MCF 10A (cell line): ENCODE data around the gene KIF6. TPM values are rescaled to one million over a fixed set of nuclear protein-coding genes. Genes with fewer than 3 reads are reported as not detected.

Experiments used
- BruUV-seq: library from RNA; stranded (reverse); fragments of 400-500 nt; replicated peaks from 2 replicates; lab custom pipeline; 2021; lab: Mats Ljungman, UMichigan
- CTCF ChIA-PET: fragments of 300-600 bp; sonication (Branson Sonifier 250); formaldehyde crosslinking; extraction: SDS; loops from one replicate; lab custom pipeline; 2021; ENCODE audit warnings: antibody characterized with exemption, inconsistent platforms; lab: Yijun Ruan, JAX
- POLR2A ChIA-PET: fragments of 300-600, 350-650 bp; sonication (Branson Sonifier 250); formaldehyde crosslinking; extraction: SDS; loops from one replicate; lab custom pipeline; 2020; ENCODE audit warnings: antibody characterized with exemption, inconsistent platforms; lab: Yijun Ruan, JAX
- DNase-seq: peaks from one replicate; pipeline ENCODE4 v3.0.0-alpha.2; 2018; ENCODE audit not compliant: unreplicated experiment
- H3K27ac Mint-ChIP-seq: one replicate; pipeline ENCODE4 v1.8.0; 2022; ENCODE audit warnings: mild to moderate bottlenecking, low read depth, mixed read lengths; ENCODE audit not compliant: unreplicated experiment
- H3K27me3 Mint-ChIP-seq: one replicate; pipeline ENCODE4 v1.8.0; 2022; ENCODE audit warnings: mixed read lengths; ENCODE audit not compliant: insufficient read depth, unreplicated experiment
- H3K36me3 Mint-ChIP-seq: one replicate; pipeline ENCODE4 v1.8.0; 2022; ENCODE audit warnings: mild to moderate bottlenecking, moderate library complexity, mixed read lengths; ENCODE audit not compliant: insufficient read depth, unreplicated experiment
- H3K4me1 Mint-ChIP-seq: one replicate; pipeline ENCODE4 v1.8.0; 2022; ENCODE audit warnings: mixed read lengths; ENCODE audit not compliant: insufficient read depth, unreplicated experiment
- H3K4me3 Mint-ChIP-seq: one replicate; pipeline ENCODE4 v1.8.0; 2022; ENCODE audit warnings: mild to moderate bottlenecking, moderate library complexity, mixed read lengths; ENCODE audit not compliant: unreplicated experiment
- H3K9me3 Mint-ChIP-seq: one replicate; pipeline ENCODE4 v1.8.0; 2022; ENCODE audit warnings: mixed read lengths; ENCODE audit not compliant: unreplicated experiment
- intact Hi-C: fragments of 100-400 bp; cut with micrococcal nuclease; formaldehyde crosslinking; loops from 2 replicates; pipeline ENCODE4 v1.14.1; 2022
- total RNA-seq: library from RNA; stranded (reverse); gene quantifications from 2 replicates; pipeline ENCODE4 v1.2.3, GENCODE V29; 2022
- TF ChIP-seq, protein P1 (sequence below): fragments of 200-600 bp; IDR thresholded peaks from one replicate; pipeline ENCODE4 v1.8.0; 2022; ENCODE audit warnings: antibody characterized with exemption, mild to moderate bottlenecking; ENCODE audit not compliant: unreplicated experiment

Gene KIF6
- total RNA-seq, 1 experiment from 2014 or later: 0.91 TPM

DNA sequence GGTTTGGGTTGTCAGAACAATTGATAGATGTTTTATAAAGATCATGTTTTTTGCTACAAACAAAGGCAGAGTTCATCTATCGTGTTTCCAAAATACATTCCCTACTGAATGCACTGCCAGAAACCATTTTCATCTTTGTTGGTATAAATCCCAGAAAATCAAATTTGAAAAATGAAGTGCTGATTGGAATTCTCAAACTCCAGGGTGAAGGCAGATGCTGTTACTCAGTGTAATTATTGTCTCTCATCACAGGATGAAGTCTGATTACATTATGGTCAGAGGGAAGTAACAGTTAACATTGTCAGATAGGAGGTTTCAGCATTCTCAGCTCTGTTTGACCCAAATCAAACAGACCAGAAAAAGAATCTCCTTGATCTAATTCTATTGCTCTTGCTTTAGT lies 204.3 kb downstream of the KIF6 start:
- Mint-ChIP-seq H3K4me1 (no peaks in the 10 kb centered on the region), H3K4me3 (no peak overlapping the region), H3K9me3 (no peaks in the 10 kb centered on the region), H3K27ac (no peak overlapping the region), H3K36me3 (no peaks in the 10 kb centered on the region), H3K27me3 (no peaks in the 10 kb centered on the region)
- ChIA-PET POLR2A (no interaction called here), CTCF (no interaction called here)
- BruUV-seq: no TSS peak
- intact Hi-C loops: no loop called here
- no peak for DNase-seq
- TF ChIP-seq, protein P1, sequence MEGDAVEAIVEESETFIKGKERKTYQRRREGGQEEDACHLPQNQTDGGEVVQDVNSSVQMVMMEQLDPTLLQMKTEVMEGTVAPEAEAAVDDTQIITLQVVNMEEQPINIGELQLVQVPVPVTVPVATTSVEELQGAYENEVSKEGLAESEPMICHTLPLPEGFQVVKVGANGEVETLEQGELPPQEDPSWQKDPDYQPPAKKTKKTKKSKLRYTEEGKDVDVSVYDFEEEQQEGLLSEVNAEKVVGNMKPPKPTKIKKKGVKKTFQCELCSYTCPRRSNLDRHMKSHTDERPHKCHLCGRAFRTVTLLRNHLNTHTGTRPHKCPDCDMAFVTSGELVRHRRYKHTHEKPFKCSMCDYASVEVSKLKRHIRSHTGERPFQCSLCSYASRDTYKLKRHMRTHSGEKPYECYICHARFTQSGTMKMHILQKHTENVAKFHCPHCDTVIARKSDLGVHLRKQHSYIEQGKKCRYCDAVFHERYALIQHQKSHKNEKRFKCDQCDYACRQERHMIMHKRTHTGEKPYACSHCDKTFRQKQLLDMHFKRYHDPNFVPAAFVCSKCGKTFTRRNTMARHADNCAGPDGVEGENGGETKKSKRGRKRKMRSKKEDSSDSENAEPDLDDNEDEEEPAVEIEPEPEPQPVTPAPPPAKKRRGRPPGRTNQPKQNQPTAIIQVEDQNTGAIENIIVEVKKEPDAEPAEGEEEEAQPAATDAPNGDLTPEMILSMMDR: no peak

DNA sequence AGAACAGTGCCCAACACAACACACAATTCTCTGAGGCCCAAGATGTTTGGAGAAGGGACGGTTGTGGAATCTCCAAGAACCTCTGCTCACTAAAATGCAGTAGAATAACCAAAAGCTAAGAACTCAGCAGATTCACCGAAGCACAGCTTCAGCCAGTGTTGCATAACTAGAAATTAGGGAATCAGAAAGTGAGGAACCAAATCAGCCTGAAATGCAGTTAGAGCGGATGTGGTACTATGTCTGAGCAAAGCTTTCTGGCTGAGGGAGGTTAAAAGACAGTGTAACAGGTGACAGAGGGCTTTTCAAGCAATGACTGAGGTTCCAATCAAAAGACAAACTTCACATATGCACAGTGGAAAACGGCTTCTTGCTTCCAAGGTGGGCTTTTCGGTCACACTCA lies 204.8 kb downstream of the KIF6 start:
- intact Hi-C loops: no loop called here
- no peaks in the 10 kb centered on the region for H3K9me3 Mint-ChIP-seq
- TF ChIP-seq, protein P1: no peak
- DNase-seq: no peak
- no peaks in the 10 kb centered on the region for H3K4me1 Mint-ChIP-seq
- ChIA-PET POLR2A (no interaction called here), CTCF (no interaction called here)
- no TSS peak for BruUV-seq
- H3K36me3 Mint-ChIP-seq: no peaks in the 10 kb centered on the region
- no peaks in the 10 kb centered on the region for H3K27me3 Mint-ChIP-seq
- H3K27ac Mint-ChIP-seq: no peak overlapping the region
- H3K4me3 Mint-ChIP-seq: no peak overlapping the region

GRCh38 chr6:39518221-39518620 lies 207.0 kb downstream of the KIF6 start:
- ChIA-PET CTCF (no interaction called here), POLR2A (no interaction called here)
- no peak for DNase-seq
- H3K4me1 Mint-ChIP-seq: no peaks in the 10 kb centered on the region
- H3K27me3 Mint-ChIP-seq: no peaks in the 10 kb centered on the region
- H3K4me3 Mint-ChIP-seq: no peak overlapping the region
- no TSS peak for BruUV-seq
- TF ChIP-seq, protein P1: no peak
- no peak overlapping the region for H3K27ac Mint-ChIP-seq
- intact Hi-C loops: no loop called here
- H3K36me3 Mint-ChIP-seq: no peaks in the 10 kb centered on the region
- H3K9me3 Mint-ChIP-seq: no peaks in the 10 kb centered on the region

DNA sequence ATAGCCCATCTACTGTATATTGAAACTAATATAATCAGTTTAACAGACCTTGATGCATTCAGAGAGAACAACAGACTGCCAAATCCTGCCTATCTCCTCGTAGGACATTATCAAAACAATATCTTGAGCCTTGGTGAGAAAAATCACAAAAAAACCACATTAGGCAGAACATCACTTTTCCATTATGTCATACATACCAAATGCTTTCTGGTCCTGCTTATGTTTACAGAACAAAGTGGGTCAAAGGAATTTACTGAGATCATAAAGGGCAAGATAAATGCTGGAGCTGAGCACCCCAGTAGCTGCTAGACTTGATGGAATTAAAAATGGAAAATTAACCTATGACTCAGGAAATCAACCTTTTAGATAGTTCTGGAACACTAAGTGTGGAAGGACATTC lies 207.5 kb downstream of the KIF6 start:
- Mint-ChIP-seq H3K27me3 (no peaks in the 10 kb centered on the region), H3K4me3 (no peak overlapping the region), H3K27ac (no peak overlapping the region), H3K4me1 (no peaks in the 10 kb centered on the region), H3K9me3 (no peaks in the 10 kb centered on the region), H3K36me3 (no peaks in the 10 kb centered on the region)
- TF ChIP-seq, protein P1: no peak
- no TSS peak for BruUV-seq
- CTCF ChIA-PET: no interaction called here
- DNase-seq: no peak
- intact Hi-C loops: no loop called here
- POLR2A ChIA-PET: interaction anchor here (0.6 kb wide), 1 partner anchor 73 kb away, joined by 4 read pairs; no protein-coding TSS in a partner anchor
